OCI-LY1 (cell line): ENCODE data around the gene STAG3.

Experiments used
- H2AFZ ChIP-seq: fragments of 200-600 bp; sonication (generic), shearing (Covaris generic); 2 replicates; pipeline ENCODE4 v1.6.0; 2014; ENCODE audit warnings: antibody characterized with exemption, mild to moderate bottlenecking, low read length
- H3F3A ChIP-seq: fragments of 200-600 bp; sonication (generic), shearing (Covaris generic); 2 replicates; pipeline ENCODE4 v1.6.0; 2014; ENCODE audit warnings: mild to moderate bottlenecking, antibody characterized with exemption, low read length, moderate library complexity; ENCODE audit not compliant: insufficient read depth
- H3K27ac ChIP-seq: fragments of 200-600 bp; sonication (generic); 2 replicates; pipeline ENCODE4 v1.5.1; 2014; ENCODE audit warnings: low read length, mixed run types, mild to moderate bottlenecking, low read depth; ENCODE audit not compliant: poor library complexity, severe bottlenecking
- H3K27me3 ChIP-seq: fragments of 200-600 bp; sonication (generic); 2 replicates; pipeline ENCODE4 v1.6.0; 2014; ENCODE audit warnings: antibody characterized with exemption, mild to moderate bottlenecking, low read length, moderate library complexity; ENCODE audit not compliant: insufficient read depth
- H3K36me3 ChIP-seq: fragments of 200-600 bp; sonication (generic); 2 replicates; pipeline ENCODE4 v1.6.1; 2014; ENCODE audit warnings: mild to moderate bottlenecking, antibody characterized with exemption, low read length, moderate library complexity, mixed read lengths; ENCODE audit not compliant: insufficient read depth
- H3K4me1 ChIP-seq: fragments of 200-600 bp; sonication (generic); 2 replicates; pipeline ENCODE4 v1.5.1; 2014; ENCODE audit warnings: mild to moderate bottlenecking, low read length, moderate library complexity; ENCODE audit not compliant: insufficient read depth, severe bottlenecking
- H3K4me2 ChIP-seq: fragments of 200-600 bp; sonication (generic), shearing (Covaris generic); 2 replicates; pipeline ENCODE4 v1.6.1; 2014; ENCODE audit warnings: low read length
- H3K4me3 ChIP-seq: fragments of 200-600 bp; sonication (generic); 2 replicates; pipeline ENCODE4 v1.5.1; 2014; ENCODE audit warnings: low read length, low read depth, mild to moderate bottlenecking, mixed read lengths; ENCODE audit not compliant: poor library complexity, severe bottlenecking
- H3K79me2 ChIP-seq: fragments of 200-600 bp; shearing (Covaris generic); 2 replicates; pipeline ENCODE4 v1.6.1; 2016; ENCODE audit warnings: mixed run types, low read length, mixed read lengths; ENCODE audit not compliant: insufficient read depth
- H3K9ac ChIP-seq: fragments of 200-600 bp; sonication (generic), shearing (Covaris generic); 2 replicates; pipeline ENCODE4 v1.6.1; 2014; ENCODE audit warnings: mild to moderate bottlenecking, low read length, mixed read lengths
- H3K9me2 ChIP-seq: fragments of 200-600 bp; sonication (generic), shearing (Covaris generic); 2 replicates; pipeline ENCODE4 v1.6.1; 2014; ENCODE audit warnings: low read depth, mild to moderate bottlenecking, low read length, mixed read lengths
- H3K9me3 ChIP-seq: fragments of 200-600 bp; shearing (Covaris generic); 2 replicates; pipeline ENCODE4 v1.6.1; 2014; ENCODE audit warnings: low read length, mixed read lengths
- H4K20me1 ChIP-seq: fragments of 200-600 bp; sonication (generic), shearing (Covaris generic); 2 replicates; pipeline ENCODE4 v1.6.0; 2016; ENCODE audit warnings: mild to moderate bottlenecking, low read length; ENCODE audit not compliant: insufficient read depth
- EZH2 ChIP-seq: fragments of 200-600 bp; sonication (generic), shearing (Covaris generic); IDR thresholded peaks from 2 replicates; pipeline ENCODE4 v1.8.0; 2017; ENCODE audit warnings: borderline replicate concordance, mixed run types, mild to moderate bottlenecking, antibody characterized with exemption, low read length, moderate library complexity, mixed read lengths
- TF ChIP-seq, protein P1 (sequence below): fragments of 200-600 bp; sonication (generic), shearing (Covaris generic); IDR thresholded peaks from 2 replicates; pipeline ENCODE4 v1.5.1; 2017; ENCODE audit warnings: mild to moderate bottlenecking, antibody characterized with exemption, low read length, moderate library complexity, mixed read lengths

The STAG3 gene

DNA sequence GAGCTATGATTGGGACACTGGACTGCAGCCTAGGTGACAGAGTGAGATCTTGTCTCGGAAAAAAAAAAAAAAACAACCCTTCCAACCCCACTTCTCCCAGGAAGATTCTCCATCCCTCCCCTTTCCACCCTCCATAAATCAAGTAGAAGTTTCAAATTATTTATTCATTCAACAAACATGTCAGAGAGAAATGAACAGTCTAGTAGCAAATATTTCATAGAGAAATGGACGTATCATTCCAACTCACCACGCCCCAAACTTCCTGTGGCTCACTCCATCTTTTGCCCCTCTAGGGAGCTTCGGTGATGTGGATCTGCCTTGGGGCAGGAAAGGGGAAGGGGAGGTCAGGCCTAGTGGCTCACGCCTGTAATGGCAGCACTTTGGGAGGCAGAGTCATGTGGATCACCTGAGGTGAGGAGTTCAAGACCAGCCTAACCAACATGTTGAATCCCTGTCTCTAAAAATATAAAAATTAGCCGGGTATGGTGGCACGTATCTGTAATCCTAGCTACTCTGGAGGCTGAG is 18.6 kb upstream of the STAG3 start:
- Histone ChIP-seq H3K27me3 (peaks cover 4% of the 10 kb centered on the region; the same call in 1 of the 2 replicates), H3K27ac (no peak overlapping the region), H3K4me2 (peak overlapping the region; percentile 96), H3K4me3 (peak overlapping the region; percentile 83), H3F3A (no peaks in the 10 kb centered on the region), H2AFZ (no peak overlapping the region; the same call in 1 of the 2 replicates), H3K9me3 (no peaks in the 10 kb centered on the region), H3K36me3 (peaks cover 30% of the 10 kb centered on the region), H4K20me1 (no peaks in the 10 kb centered on the region), H3K4me1 (peaks cover 46% of the 10 kb centered on the region), H3K9ac (peak overlapping the region; percentile 86), H3K79me2 (no peaks in the 10 kb centered on the region), H3K9me2 (no peaks in the 10 kb centered on the region)
- TF ChIP-seq, protein P1, sequence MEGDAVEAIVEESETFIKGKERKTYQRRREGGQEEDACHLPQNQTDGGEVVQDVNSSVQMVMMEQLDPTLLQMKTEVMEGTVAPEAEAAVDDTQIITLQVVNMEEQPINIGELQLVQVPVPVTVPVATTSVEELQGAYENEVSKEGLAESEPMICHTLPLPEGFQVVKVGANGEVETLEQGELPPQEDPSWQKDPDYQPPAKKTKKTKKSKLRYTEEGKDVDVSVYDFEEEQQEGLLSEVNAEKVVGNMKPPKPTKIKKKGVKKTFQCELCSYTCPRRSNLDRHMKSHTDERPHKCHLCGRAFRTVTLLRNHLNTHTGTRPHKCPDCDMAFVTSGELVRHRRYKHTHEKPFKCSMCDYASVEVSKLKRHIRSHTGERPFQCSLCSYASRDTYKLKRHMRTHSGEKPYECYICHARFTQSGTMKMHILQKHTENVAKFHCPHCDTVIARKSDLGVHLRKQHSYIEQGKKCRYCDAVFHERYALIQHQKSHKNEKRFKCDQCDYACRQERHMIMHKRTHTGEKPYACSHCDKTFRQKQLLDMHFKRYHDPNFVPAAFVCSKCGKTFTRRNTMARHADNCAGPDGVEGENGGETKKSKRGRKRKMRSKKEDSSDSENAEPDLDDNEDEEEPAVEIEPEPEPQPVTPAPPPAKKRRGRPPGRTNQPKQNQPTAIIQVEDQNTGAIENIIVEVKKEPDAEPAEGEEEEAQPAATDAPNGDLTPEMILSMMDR = no peak; the same call in 1 of the 2 replicates
- no peak for TF ChIP-seq EZH2

DNA sequence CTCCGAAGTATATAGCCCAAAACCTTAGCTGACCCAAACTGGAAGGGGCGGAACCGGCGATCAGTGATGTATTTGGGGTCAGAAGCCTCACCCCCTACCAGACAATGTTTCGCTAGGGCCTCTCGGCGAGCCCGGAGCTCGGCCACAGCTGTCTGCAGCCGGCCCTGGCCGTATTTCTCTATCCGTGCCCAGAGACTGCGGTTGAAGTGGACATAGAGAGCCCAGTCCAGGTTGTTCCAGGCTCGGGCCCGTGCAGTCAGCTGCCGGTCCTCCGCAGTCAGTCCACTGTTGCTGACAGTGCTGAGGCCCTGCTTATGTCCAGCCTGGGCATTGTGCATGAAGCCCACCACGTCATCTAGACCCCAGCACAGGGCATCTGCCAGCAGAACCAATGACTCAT is 17.7 kb upstream of the STAG3 start:
- Histone ChIP-seq H3K36me3 (peaks cover 21% of the 10 kb centered on the region), H3K4me1 (peaks cover 37% of the 10 kb centered on the region), H2AFZ (no peak overlapping the region), H3K27ac (no peak overlapping the region), H3K9me3 (no peaks in the 10 kb centered on the region), H3K4me3 (no peak overlapping the region), H4K20me1 (no peaks in the 10 kb centered on the region), H3K9ac (no peak overlapping the region), H3K27me3 (peaks cover 4% of the 10 kb centered on the region; the same call in 1 of the 2 replicates), H3F3A (no peaks in the 10 kb centered on the region), H3K4me2 (no peak overlapping the region), H3K79me2 (no peaks in the 10 kb centered on the region), H3K9me2 (no peaks in the 10 kb centered on the region)
- TF ChIP-seq EZH2 = no peak
- TF ChIP-seq, protein P1 = no peak

DNA sequence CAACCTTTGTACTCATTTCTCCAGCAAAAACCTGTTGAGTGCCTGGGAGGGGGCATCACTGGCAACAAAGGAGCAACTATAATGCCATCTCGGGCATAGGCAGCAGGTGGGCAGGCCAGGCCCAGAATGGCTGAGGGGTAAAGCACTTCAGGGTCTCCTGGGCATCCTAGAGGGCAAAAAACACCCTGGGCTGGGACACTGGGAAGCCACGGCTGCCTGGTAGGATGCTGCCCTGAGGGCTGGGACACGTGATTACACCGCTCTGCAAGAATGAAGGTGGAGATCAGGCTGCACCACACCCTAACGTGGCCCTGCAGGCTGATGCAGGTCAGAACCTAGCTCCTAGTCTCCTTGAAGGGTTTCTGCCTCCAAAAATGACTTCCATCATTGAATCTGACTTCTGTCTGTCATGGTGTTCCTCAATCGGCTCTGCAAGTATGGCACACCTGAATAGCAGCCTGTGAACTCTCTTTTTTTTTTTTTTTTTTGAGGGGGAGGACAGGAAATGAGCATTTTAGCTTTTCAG is 14.6 kb upstream of the STAG3 start:
- no peak overlapping the region for H3K4me2 ChIP-seq

More for the DNA sequence above, 14.6 kb upstream of the STAG3 start:
- H3F3A ChIP-seq = no peaks in the 10 kb centered on the region
- H3K27ac ChIP-seq = no peak overlapping the region
- TF ChIP-seq EZH2 = no peak
- TF ChIP-seq, protein P1 = no peak
- no peaks in the 10 kb centered on the region for H3K9me3 ChIP-seq
- H3K79me2 ChIP-seq = no peaks in the 10 kb centered on the region
- no peak overlapping the region for H3K4me3 ChIP-seq
- H4K20me1 ChIP-seq = no peaks in the 10 kb centered on the region
- no peaks in the 10 kb centered on the region for H3K9me2 ChIP-seq
- H3K9ac ChIP-seq = no peak overlapping the region
- H3K4me1 ChIP-seq = peaks cover 12% of the 10 kb centered on the region
- H3K27me3 ChIP-seq = peaks cover 18% of the 10 kb centered on the region; the same call in 1 of the 2 replicates
- no peaks in the 10 kb centered on the region for H3K36me3 ChIP-seq
- H2AFZ ChIP-seq = no peak overlapping the region
